Activated T-cell treated with anti-CD3 and anti-CD28 coated beads for 1 hour (primary cell): Measurements from ENCODE around the gene MDN1.

Experiments used
- DNase-seq: peaks from one replicate; pipeline ENCODE4 v3.0.0-alpha.2; 2020; ENCODE audit warnings: low read depth

MDN1 gene

DNA sequence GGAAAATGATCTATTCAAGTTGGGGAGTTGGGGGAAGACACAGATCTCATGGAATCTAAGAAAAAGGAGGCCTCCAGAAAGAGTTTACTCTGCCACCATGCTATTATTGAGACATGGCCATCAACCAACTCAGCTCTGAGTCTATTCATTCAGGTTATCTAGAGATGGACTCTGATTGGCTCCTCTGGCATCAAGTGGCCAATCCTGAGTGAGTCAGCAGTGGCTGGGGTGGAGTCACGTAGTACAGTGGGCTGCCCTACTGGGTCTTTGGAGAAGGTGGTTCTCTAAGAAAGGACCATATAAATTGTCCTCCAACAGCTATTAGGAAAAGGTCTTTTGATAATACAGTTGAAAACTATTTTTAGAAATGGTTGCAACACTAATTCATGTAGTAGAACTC, 223.1 kb downstream of the MDN1 start:
- DNase-seq, result no peak

DNA sequence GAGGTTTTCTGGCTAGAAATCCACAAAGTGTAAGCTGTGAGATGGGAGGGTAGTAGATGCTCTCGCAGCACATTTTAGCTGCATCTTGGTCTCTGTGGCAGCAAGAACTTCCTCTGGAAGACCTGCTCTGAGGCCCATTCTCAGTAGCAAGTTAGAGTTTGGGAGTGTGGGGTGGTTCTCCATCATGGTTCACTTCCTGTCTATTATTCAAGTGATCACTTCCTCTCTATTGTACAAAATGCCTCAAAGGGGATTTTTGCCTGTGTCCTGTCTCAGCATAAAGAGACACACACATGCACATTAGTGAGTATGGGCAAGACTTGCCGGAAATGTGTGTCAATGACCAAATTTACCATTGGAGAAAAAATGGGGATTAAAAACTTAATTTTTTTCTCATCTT, 223.5 kb downstream of the MDN1 start:
- no peak for DNase-seq
